ENCODE results near the gene ABHD6.

ABHD6 gene

GRCh38 chr3:58274027-58274614, 36.5 kb downstream of the ABHD6 start:
- TF ChIP-seq CTCF (IDR thresholded peaks at IDR 0.05; ENCODE audit: low read depth, low read length) (no peak), EZH2phosphoT487 (IDR thresholded peaks at IDR 0.05; ENCODE audit: low read depth) (no peak)
- Histone ChIP-seq H2AFZ (ENCODE audit: low read depth, low read length) (no peak overlapping the region), H3K4me1 (ENCODE audit: low read length) (peaks cover 7% of the 10 kb centered on the region), H3K9ac (ENCODE audit: low read length) (no peak overlapping the region), H3K4me3 (ENCODE audit: low read length) (no peak overlapping the region), H3K79me2 (ENCODE audit: low read length) (no peaks in the 10 kb centered on the region), H4K20me1 (ENCODE audit: insufficient read depth, low read length) (no peaks in the 10 kb centered on the region), H3K27me3 (ENCODE audit: low read depth, low read length) (no peaks in the 10 kb centered on the region), H3K27ac (ENCODE audit: low read length) (no peak overlapping the region), H3K9me3 (ENCODE audit: insufficient read depth, low read length) (no peaks in the 10 kb centered on the region), H3K36me3 (replicated peaks; ENCODE audit: low read depth, low read length) (peaks cover 20% of the 10 kb centered on the region), H3K4me2 (ENCODE audit: low read length) (no peak overlapping the region)

- no peaks in the 10 kb centered on the region for H3K27me3 ChIP-seq (ENCODE audit: low read depth, low read length)
- TF ChIP-seq EZH2phosphoT487 (IDR thresholded peaks at IDR 0.05; ENCODE audit: low read depth), result no peak
- TF ChIP-seq CTCF (IDR thresholded peaks at IDR 0.05; ENCODE audit: low read depth, low read length), result no peak
- H2AFZ ChIP-seq (ENCODE audit: low read depth, low read length), result no peak overlapping the region
- no peak overlapping the region for H3K4me3 ChIP-seq (ENCODE audit: low read length)
- H3K79me2 ChIP-seq (ENCODE audit: low read length), result no peaks in the 10 kb centered on the region
- H3K4me1 ChIP-seq (ENCODE audit: low read length), result no peaks in the 10 kb centered on the region
- no peaks in the 10 kb centered on the region for H4K20me1 ChIP-seq (ENCODE audit: insufficient read depth, low read length)
- H3K4me2 ChIP-seq (ENCODE audit: low read length), result no peak overlapping the region
- H3K9me3 ChIP-seq (ENCODE audit: insufficient read depth, low read length), result no peaks in the 10 kb centered on the region
- H3K36me3 ChIP-seq (replicated peaks; ENCODE audit: low read depth, low read length), result peaks cover 14% of the 10 kb centered on the region
- H3K9ac ChIP-seq (ENCODE audit: low read length), result no peak overlapping the region
- no peak overlapping the region for H3K27ac ChIP-seq (ENCODE audit: low read length)
Observed at GRCh38 chr3:58281069-58281468, 43.5 kb downstream of the ABHD6 start.

- H3K27me3 ChIP-seq (ENCODE audit: low read depth, low read length), result no peaks in the 10 kb centered on the region
- H3K4me3 ChIP-seq (ENCODE audit: low read length), result no peak overlapping the region
- TF ChIP-seq EZH2phosphoT487 (IDR thresholded peaks at IDR 0.05; ENCODE audit: low read depth) (no peak), CTCF (IDR thresholded peaks at IDR 0.05; ENCODE audit: low read depth, low read length) (no peak)
- H3K27ac ChIP-seq (ENCODE audit: low read length), result no peak overlapping the region
- H2AFZ ChIP-seq (ENCODE audit: low read depth, low read length), result no peak overlapping the region
- no peaks in the 10 kb centered on the region for H3K79me2 ChIP-seq (ENCODE audit: low read length)
- no peak overlapping the region for H3K9ac ChIP-seq (ENCODE audit: low read length)
- H3K4me1 ChIP-seq (ENCODE audit: low read length), result no peaks in the 10 kb centered on the region
- no peaks in the 10 kb centered on the region for H4K20me1 ChIP-seq (ENCODE audit: insufficient read depth, low read length)
- peaks cover 29% of the 10 kb centered on the region for H3K36me3 ChIP-seq (replicated peaks; ENCODE audit: low read depth, low read length)
- H3K4me2 ChIP-seq (ENCODE audit: low read length), result no peak overlapping the region
- no peaks in the 10 kb centered on the region for H3K9me3 ChIP-seq (ENCODE audit: insufficient read depth, low read length)
Observed at GRCh38 chr3:58285334-58285733, 47.7 kb downstream of the ABHD6 start.

- H2AFZ ChIP-seq (ENCODE audit: low read depth, low read length), result no peak overlapping the region
- no peaks in the 10 kb centered on the region for H3K9me3 ChIP-seq (ENCODE audit: insufficient read depth, low read length)
- H3K4me3 ChIP-seq (ENCODE audit: low read length), result no peak overlapping the region
- no peak overlapping the region for H3K27ac ChIP-seq (ENCODE audit: low read length)
- H3K4me1 ChIP-seq (ENCODE audit: low read length), result no peaks in the 10 kb centered on the region
- no peak overlapping the region for H3K9ac ChIP-seq (ENCODE audit: low read length)
- no peak for TF ChIP-seq CTCF (IDR thresholded peaks at IDR 0.05; ENCODE audit: low read depth, low read length)
- TF ChIP-seq EZH2phosphoT487 (IDR thresholded peaks at IDR 0.05; ENCODE audit: low read depth), result no peak
- H3K36me3 ChIP-seq (replicated peaks; ENCODE audit: low read depth, low read length), result peaks cover 33% of the 10 kb centered on the region
- no peaks in the 10 kb centered on the region for H3K27me3 ChIP-seq (ENCODE audit: low read depth, low read length)
- H3K79me2 ChIP-seq (ENCODE audit: low read length), result no peaks in the 10 kb centered on the region
- no peak overlapping the region for H3K4me2 ChIP-seq (ENCODE audit: low read length)
- H4K20me1 ChIP-seq (ENCODE audit: insufficient read depth, low read length), result no peaks in the 10 kb centered on the region
Observed at GRCh38 chr3:58287354-58287753, 49.8 kb downstream of the ABHD6 start.
